ENCODE data around the gene DNM2.

DNM2 gene

DNA sequence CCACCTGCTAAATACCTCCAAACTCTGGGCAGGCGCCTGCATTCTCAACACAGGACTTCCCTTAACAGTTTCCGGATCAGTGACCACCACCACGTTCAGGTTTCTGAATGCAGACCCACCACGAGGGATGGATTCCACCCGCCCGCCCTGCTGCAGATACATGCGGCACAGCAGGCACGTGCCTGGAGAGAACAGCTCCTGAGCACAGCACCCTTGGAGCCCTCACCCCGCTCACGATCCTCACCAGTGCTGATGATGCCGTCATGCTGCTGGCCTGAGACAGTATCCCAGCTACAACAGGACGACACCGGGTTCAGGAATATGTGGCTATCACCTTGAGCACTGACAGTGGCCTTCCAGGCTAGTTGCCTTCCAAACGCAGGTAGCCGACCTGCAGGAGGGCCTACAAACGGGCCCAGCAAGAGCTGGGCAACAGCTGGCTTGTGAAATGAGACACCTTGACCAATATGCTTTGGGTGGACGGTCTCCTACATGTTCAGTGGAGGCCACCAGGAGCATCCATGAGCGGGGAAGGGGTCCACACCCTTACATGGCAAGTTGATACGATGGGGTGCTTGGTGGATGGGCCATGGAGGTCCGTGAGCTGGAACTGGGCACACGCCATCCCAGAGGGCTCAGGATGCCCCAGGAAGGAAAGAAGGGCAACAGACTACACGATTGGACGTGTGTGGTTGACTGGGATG, 26.5 kb upstream of the DNM2 start:
- DNase-seq: no peak

DNA sequence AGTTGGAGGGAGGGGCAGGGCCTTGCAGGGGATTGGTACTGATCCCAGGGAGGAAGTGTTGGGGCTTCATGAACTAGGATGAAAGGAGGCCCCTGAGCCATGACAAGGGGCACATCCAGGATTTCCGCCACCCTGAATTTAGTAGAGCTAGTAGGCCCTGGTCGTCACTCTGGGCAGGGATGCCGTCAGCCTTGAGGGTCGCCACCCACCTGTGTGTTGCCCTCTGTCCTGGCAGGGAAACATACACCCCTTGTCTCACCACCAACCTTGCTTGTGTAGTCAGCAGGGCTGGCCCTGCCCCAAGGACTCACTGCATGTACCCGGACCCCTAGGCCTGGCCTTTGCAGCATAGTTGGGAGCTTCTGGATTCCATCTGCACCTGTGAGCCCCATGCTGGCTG, 26.0 kb upstream of the DNM2 start:
- no peak for DNase-seq

DNA sequence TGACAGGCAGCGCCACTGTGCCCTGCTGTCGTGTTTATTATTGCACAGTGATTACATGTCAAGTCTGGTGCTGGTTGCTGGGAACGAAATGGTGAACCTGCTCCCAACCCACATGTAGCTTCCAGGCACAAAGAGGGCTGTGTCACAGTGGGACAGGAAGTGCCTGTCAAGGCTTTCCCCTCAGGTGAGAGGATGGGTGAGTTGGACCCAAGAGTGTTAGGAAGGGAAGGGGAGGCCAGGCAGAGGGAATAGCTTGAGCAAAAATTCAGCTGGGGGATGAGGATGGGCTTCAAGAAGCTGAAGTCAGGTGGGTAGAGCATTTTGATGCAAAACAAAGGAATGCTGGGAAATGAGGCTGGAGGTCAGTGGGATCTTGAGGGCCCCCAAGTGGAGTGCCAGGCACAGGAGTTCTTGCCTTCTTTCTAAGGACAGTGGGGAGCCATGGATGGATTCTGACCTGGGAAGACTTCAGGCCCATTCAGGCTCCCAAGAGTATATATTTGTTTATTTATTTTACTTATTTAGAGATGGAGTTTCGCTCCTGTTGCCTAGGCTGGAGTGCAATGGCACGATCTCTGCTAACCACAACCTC, 25.1 kb upstream of the DNM2 start:
- no peak for DNase-seq

DNA sequence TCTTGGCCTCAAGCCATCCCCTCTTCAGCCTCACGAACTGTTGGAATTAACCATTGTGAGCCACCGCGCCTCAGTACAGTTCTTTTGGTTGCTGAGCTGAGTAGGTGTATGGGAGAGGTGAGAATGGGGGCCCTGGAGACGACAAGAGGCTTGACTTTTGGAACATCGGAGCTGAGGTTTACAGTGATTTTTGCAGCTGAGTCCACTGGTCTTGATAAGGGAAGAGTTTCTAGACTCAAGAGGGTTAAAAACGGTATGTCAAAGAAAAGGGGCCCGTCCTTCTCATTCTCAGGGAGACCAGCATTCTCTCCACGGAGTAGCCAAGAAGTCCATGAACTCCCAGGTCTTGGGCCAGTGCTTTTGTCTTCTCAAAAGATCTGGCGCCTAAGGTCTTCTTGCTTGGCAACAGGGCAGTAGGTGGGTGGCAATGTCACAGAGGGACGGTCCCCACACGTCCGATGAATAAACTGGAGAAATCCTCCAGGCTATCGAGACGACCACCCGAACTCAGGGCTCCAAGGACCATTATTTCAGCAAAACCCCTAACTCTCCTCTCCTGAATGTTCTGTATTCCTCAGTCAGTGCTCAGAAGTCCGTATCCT, 23.1 kb upstream of the DNM2 start:
- DNase-seq: no peak

DNA sequence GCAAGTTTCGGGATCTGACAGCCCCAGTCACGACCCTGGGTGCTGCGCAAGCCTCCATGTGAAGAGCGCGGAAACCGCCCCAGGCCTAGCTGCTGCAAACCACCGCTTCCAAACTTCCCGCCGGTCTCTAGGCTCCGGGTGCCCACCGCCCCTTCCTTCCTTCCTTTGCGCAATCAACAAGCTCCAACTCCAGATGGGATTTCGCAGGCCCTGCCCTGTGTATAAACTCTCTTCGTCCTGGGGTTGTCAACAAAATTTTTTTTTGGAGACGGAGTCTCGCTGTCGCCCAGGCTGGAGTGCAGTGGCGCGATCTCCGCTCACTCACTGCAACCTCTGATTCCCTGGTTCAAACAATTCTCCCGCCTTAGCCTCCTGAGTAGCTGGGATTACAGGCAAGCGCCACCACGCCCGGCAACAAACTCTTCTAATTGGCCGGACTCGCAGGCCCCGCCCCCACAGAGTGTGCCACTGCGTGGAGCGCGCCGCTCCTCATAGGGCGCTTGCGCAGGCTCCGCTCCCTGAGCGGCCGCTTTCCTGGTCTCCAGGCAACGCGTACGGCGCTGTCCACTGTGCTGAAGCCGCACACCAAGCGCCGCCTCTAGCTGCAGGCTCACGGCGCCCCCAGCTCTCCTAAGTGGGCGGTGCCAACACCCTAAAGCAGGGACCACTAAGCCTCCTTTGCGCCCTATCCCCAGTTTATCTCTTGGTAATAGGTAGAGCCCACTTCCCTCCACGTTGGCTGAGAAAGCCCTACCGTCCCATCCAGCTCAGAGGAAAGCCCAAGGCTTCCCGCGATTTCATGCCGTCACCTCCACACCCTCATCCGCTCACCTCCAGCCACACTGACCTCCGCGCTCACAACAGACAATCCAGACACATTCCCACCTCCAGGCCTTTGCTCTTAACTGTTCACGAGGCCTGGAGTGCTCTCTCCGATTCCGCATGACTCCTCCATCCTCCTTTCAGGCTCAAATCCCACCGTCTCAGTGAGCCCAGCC, 22.2 kb upstream of the DNM2 start:
- peak; percentile 77 to 80 for DNase-seq

DNA sequence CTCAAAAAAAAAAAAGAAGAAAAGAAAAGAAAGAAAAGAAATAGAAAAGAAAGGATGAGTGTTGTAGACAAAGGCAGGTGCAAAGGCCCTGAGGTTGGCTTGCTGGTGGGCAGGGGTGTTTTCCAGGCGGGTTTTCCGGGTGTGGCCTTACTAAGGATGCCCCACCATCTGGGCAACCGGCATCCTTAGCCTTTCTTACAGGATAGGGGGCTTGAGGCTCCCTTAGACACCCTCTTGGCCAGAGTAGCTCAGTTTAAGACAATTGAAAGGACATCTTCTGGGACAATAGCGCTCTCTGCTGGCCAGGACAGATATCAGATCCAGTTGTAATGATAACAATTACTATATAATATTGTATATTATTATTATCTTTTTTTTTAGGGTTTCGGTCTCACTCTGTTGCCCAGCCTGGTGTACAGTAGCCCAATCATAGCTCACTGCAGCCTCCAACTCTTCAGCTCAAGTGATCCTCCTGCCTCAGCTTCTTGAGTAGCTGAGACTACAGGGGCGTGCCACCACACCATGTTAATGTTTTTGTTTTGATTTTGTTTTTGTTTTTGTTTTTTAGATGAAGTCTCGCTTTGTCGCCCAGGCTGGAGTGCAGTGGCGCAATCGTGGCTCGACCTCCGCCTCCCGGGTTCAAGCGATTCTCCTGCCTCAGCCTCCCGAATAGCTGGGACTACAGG, 18.1 kb upstream of the DNM2 start:
- no peak for DNase-seq

DNA sequence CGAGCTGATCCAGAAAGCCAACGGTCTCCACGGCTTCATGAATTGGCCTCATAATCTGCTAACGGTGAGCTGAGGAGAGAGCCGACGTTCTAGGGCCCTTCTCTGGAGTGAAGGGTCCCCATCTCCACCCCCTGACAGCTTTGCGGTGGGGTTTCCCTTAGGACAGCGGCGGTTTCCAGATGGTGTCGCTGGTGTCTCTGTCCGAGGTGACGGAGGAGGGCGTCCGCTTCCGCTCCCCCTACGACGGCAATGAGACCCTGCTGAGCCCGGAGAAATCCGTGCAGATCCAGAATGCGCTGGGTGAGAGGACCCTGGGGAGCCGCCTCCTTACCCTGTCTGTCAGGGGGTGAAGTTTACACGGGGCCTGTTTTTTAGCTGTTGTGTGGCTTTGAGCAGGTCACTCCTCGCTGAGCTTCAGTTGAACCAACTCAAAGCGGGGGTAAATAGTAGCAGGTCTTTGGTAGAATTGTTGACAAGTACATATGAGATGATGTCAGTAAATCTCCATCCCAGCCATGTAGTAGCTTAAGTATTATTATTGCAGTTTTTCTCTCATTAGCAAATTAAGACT, 15.8 kb upstream of the DNM2 start:
- DNase-seq: no peak

DNA sequence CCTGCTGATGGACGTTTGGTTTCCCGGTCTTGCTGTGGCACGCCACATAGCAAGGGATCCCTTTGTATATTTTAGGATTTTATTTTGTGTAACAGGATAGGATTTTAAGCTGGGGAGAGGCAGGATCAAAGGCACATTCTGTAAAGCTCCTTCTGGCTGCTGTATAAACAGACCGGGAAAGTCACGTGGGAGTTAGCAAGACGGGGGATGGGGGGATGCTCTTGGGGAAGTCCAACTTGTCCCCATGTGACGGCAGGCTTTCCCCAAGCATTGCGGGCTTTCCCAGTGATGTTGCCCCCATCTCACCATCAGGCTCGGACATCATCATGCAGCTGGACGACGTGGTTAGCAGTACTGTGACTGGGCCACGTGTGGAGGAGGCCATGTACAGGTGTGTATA, 10.9 kb upstream of the DNM2 start:
- DNase-seq: no peak

DNA sequence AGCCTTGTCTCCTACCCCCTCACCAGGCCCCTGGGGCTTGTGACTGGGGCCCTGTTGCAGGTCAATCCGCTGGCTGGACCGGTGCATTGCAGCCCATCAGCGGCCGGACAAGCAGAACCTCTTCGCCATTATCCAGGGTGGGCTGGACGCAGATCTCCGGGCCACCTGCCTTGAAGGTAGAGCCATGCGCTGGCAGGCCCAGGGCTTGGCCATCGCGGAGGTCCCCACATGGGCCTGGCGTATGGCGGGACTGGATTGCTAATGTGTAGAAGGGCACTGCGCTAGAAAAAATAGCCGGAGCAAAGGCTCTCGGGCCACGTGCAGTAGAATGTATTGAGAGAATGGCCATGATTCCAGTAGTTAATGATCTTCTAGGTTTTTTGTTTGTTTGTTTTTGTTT, 10.4 kb upstream of the DNM2 start:
- no peak for DNase-seq

DNA sequence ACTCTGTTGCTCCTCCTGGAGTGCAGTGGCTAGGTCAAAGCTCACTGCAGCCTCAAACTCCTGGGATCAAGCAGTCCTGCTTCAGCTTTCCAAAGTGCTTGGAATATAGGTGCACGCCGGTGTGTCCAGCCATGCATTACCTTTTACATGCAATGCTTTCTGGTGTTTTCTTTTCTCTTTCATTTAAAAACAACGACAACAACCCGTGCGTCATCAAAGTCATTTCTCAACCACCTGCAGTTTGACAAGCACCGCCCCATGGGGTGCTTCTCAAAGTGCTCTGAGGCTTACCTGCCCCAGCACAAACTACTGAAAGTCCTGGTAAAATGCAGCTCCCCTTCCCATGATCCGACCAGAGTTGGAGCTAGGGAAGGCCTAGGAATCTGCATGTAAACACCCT, 9.6 kb upstream of the DNM2 start:
- no peak for DNase-seq

DNA sequence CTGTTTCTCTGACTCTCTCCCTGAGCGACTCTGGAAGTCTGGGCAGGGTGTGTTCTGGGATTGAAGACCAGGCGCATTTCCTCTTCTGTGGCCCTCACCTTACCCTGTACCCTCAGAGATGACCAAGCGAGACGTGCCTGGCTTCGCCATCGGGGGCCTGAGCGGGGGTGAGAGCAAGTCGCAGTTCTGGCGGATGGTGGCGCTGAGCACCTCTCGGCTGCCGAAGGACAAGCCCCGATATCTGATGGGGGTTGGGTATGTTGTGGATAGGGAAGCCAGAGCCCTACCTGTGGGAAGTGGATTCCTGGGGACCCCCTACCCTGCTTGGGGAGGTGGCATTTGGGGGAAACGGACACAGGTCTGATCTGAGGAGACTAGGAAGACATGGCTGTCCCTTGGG, 5.8 kb upstream of the DNM2 start:
- no peak for DNase-seq

DNA sequence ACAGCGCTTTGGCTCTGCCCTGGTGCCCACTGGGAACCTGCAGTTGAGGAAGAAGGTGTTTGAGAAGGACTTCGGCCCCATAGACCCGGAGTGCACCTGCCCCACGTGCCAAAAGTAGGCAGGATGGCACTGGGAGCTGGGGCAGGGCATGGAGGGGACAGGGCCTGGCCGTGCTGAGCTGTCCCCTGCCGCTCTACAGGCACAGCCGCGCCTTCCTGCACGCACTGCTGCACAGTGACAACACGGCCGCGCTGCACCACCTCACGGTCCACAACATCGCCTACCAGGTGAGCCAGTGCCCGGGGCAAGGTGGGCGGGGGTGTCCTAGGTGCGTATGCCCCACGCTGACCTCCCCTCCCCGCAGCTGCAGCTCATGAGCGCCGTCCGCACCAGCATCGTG, 5.1 kb upstream of the DNM2 start:
- no peak for DNase-seq

DNA sequence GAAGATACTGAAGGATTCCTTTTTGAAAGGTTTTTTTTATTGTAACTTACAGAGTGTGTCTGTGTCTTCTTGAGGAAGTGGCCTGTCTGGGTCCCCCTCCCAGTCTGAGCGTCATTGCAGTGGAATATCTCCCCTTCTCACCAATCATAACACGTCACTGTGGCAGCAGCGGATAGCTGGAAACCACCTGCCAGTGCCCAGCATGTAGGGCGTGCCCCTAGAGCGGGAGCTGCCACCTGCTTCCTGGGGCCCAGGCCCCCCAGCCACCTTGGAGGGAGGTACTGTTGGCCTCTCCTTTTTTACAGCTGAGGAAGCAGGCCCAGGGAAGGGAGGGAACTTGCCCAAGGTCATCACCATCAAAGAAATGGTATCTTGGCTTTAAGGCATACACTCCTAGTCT, 4.6 kb upstream of the DNM2 start:
- DNase-seq: no peak

DNA sequence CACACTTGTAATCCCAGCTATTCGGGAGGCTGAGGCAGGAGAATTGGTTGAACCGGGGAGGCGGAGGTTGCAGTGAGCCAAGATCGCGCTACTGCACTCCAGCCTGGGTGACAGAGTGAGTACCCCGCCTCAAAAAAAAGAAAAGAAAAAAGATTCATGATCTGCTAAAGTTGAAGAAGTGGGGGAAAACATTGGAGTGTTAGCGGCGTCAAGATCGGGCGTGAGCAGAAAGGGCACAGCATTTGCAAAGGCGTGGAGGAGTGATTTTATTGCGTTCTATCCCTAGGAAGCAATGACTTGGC, 874 bp upstream of the DNM2 start:
- DNase-seq: no peak

DNA sequence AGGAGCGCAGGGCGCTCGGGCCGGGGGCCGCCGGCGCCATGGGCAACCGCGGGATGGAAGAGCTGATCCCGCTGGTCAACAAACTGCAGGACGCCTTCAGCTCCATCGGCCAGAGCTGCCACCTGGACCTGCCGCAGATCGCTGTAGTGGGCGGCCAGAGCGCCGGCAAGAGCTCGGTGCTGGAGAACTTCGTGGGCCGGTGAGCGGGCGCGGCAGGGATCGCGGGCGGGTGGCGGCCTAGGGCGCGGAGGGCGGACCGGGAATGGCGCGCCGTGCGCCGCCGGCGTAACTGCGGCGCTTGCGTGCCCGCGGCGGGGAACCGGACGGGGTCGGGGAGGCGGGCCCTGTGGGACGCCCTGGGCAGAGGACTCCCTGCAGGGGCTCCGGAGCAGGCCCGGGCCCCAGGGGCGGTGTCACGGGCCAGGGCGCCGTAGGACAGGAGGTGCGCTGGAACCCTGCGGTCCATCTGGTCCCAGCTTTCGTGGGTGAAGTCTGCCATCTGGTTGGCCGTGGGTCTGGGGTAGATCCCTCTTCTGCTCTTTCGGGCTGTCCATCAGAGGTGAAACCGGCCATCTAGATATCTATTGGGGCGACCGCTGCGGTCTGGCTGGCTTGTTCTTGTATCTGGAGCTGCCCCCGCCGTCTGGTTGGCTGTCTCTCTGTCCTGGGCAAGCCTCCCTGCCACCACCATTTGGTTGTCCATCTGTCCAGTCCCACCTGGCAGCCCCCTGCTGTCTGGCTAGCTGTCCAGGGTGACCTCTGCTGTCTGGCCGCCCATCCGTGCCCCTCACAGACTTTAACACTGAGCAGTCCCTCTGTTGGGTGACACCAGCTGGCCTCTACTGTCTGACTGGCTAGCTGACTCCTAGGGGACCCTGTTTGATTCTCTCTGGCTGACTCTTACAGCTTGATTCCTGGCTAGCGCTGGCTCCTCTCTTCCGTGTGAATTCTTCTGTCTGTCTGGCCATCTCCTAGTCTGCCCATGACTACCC, 622 bp downstream of the DNM2 start:
- no peak for DNase-seq

DNA sequence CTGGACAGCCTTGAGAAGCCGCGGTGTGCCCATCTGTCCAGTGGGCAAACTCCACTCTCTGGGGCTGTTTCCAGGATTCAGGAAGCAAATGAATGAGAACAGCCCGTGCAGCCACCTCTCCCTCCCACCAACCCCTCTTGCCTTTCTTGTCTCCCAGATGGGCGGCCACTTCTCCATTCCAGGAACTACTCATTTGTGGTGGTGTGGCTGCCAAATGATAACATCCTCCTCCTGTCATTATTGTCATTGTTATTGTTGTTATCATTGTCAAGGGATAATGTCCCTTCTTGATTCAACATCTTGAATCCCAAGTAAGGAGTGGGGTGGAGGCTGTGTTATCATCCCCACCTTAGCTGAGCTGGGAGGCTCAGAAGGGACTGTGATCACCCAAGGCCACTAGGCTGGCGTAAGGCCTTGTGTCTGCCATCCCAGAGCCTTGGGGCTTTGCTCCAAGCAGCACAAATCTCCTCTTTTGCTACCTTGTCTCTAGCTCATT, 1.6 kb downstream of the DNM2 start:
- DNase-seq: no peak

DNA sequence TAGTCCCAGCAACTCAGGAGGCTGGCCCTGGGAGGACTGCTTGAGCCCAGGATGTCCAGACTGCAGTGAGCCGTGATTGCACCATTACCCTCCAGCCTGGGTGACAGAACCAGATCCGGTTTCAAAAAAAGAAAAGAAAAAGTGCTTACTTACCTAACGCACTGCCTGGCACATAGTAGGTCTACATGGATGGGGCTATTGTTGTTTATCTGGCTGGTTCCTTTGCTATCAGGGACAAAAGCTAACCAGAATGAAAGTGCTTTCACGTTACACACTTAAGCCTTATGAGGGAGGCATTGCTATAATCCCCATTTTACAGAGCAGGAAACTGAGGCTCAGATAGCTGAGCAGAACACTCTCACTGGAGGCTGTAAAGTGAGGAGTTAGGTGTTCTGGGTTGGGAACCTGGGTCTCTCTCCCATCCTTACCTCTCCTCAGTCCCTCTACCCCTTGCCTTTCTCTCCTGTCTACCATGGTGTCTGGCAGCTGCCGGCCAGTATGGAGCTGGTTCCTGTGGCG, 2.8 kb downstream of the DNM2 start:
- no peak for DNase-seq

DNA sequence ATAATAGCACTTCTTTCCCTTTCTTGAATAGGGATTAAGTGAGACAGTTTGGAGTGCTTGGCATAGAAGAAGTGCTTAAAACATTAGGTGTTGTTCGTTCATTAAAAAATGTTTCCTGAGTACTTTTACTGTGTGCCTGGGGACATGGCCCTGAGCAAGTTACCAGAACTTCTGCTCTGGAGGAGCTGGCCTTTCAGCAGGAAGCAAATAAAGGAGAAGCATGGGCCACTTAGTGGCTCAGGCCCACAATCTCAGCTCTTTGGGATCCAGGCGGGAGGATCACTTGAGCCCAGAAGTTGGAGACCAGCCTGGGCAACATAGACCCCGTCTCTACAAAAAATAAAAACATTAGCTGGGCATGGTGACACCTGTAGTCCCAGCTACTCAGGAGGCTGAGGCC, 5.7 kb downstream of the DNM2 start:
- no peak for DNase-seq

DNA sequence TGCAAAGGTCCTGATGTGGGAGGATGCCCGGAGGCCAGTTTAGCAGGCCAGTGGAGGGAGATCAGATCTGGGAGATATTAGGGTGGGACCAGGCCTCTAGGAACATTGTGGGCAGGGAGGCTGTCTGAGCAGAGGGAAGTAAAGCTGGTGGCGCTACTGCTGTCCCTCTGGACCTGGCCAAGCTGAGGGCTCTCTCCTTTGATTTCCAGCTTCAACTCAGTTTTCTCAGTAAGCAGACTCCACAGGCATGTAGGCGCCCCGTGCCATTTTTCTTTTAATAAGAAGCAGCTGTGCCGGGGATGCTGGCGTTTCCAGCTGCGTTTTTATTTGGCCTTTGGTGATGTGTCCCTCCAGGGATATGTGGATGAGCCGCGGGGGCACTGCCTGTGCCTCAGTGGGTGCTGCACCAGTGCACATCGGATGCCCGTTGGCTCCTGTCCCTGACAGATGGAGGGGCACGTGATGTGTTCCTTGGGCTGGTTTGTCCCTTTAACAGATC, 6.7 kb downstream of the DNM2 start:
- no peak for DNase-seq

DNA sequence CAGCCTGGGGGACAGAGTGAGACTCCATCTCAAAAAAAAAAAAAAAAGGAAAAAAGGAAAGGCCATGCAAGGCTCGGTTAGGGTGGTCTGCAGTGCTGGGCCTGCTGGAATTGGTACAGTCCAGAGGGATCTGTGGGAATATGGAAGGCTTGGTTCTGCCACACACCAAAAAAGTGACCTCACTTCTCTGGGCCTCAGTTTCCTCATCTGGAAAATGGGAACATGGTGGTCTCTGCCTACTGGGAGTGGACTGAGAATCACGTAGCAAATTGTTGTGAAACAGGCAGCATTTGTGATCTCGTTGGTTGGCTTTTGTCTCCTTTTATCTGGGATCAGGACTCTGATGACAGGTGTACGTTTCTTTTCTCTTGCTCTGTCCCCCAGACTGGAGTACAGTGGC, 7.5 kb downstream of the DNM2 start:
- no peak for DNase-seq

DNA sequence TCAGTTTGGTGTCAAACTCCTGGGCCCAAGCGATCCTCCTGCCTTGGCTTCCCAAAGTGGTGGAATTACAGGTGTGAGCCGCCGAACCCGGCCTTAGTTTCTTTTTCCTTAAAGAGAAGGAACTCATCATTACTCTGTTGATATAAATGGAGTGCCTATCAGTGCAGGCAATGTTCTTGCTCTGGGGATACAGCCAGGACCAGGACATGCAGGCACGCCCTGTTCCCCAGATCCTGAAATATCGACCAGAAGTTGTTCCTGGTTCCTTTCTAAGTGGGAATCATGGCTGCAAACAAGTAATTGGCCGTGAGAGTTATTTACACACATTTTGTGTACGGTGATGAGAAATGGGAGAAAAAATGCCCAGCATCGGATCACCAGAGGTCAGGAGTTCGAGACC, 8.4 kb downstream of the DNM2 start:
- DNase-seq: no peak

Data from hippocampal formation (tissue), 2 donors.